Neural cell (in vitro differentiated cells): ENCODE results near the gene DSCAML1.

Experiments used
- EZH2 ChIP-seq: fragments of 200-600, 300-800 bp; shearing (Covaris generic), sonication (generic); IDR thresholded peaks from 2 replicates; pipeline ENCODE4 v1.6.1; 2014; ENCODE audit warnings: antibody characterized with exemption, low read length, borderline replicate concordance, mild to moderate bottlenecking; ENCODE audit not compliant: insufficient read depth, poor library complexity, severe bottlenecking
- MXI1 ChIP-seq: fragments of 450-650 bp; conservative IDR thresholded peaks from 2 replicates; pipeline ENCODE4 v1.6.1; 2014; ENCODE audit warnings: antibody characterized with exemption, mild to moderate bottlenecking; ENCODE audit not compliant: poor library complexity, severe bottlenecking
- RAD21 ChIP-seq: fragments of 450-650 bp; conservative IDR thresholded peaks from 2 replicates; pipeline ENCODE4 v1.6.1; 2014; ENCODE audit warnings: antibody characterized with exemption, mild to moderate bottlenecking, moderate library complexity
- TF ChIP-seq, protein P1 (sequence below): fragments of 450-650 bp; IDR thresholded peaks from 2 replicates; pipeline ENCODE4 v1.5.1; 2014; ENCODE audit warnings: antibody characterized with exemption, mild to moderate bottlenecking, moderate library complexity; ENCODE audit not compliant: poor library complexity, severe bottlenecking
- TF ChIP-seq, protein P2 (sequence below): IDR thresholded peaks from 2 replicates; pipeline ENCODE4 v1.6.1; 2012; ENCODE audit warnings: borderline replicate concordance

DNA sequence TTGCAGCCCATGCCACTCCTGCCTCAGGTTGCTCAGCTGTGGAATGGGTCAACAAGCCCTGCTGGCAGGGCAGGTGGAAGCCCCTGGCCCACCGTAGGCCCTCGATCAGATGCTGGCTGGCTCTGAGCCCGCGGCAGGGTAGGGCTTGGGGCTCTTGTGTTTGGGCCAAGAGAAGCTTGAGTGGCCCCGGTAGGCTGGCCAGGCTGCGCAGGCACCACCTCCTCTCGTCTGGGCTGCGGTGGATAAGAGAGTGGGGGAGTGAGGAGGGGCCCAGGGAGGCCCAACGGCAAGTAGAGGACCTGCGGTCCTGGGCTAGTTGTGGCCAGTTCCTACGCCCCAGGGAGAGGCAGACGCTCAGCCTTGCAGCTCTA is 354.2 kb downstream of the DSCAML1 start:
- TF ChIP-seq, protein P1, sequence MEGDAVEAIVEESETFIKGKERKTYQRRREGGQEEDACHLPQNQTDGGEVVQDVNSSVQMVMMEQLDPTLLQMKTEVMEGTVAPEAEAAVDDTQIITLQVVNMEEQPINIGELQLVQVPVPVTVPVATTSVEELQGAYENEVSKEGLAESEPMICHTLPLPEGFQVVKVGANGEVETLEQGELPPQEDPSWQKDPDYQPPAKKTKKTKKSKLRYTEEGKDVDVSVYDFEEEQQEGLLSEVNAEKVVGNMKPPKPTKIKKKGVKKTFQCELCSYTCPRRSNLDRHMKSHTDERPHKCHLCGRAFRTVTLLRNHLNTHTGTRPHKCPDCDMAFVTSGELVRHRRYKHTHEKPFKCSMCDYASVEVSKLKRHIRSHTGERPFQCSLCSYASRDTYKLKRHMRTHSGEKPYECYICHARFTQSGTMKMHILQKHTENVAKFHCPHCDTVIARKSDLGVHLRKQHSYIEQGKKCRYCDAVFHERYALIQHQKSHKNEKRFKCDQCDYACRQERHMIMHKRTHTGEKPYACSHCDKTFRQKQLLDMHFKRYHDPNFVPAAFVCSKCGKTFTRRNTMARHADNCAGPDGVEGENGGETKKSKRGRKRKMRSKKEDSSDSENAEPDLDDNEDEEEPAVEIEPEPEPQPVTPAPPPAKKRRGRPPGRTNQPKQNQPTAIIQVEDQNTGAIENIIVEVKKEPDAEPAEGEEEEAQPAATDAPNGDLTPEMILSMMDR, result no peak
- TF ChIP-seq MXI1 (no peak), RAD21 (no peak), EZH2 (no peak)
- TF ChIP-seq, protein P2, sequence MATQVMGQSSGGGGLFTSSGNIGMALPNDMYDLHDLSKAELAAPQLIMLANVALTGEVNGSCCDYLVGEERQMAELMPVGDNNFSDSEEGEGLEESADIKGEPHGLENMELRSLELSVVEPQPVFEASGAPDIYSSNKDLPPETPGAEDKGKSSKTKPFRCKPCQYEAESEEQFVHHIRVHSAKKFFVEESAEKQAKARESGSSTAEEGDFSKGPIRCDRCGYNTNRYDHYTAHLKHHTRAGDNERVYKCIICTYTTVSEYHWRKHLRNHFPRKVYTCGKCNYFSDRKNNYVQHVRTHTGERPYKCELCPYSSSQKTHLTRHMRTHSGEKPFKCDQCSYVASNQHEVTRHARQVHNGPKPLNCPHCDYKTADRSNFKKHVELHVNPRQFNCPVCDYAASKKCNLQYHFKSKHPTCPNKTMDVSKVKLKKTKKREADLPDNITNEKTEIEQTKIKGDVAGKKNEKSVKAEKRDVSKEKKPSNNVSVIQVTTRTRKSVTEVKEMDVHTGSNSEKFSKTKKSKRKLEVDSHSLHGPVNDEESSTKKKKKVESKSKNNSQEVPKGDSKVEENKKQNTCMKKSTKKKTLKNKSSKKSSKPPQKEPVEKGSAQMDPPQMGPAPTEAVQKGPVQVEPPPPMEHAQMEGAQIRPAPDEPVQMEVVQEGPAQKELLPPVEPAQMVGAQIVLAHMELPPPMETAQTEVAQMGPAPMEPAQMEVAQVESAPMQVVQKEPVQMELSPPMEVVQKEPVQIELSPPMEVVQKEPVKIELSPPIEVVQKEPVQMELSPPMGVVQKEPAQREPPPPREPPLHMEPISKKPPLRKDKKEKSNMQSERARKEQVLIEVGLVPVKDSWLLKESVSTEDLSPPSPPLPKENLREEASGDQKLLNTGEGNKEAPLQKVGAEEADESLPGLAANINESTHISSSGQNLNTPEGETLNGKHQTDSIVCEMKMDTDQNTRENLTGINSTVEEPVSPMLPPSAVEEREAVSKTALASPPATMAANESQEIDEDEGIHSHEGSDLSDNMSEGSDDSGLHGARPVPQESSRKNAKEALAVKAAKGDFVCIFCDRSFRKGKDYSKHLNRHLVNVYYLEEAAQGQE, result no peak
